Activated naive CD4-positive, alpha-beta T cell (primary cell): Measurements from ENCODE around the gene PDGFD.

Experiments
- DNase-seq, 4 experiments: peaks; one replicate each; lab custom pipeline; 2025; lab: John Stamatoyannopoulos, UW

PDGFD gene

DNA sequence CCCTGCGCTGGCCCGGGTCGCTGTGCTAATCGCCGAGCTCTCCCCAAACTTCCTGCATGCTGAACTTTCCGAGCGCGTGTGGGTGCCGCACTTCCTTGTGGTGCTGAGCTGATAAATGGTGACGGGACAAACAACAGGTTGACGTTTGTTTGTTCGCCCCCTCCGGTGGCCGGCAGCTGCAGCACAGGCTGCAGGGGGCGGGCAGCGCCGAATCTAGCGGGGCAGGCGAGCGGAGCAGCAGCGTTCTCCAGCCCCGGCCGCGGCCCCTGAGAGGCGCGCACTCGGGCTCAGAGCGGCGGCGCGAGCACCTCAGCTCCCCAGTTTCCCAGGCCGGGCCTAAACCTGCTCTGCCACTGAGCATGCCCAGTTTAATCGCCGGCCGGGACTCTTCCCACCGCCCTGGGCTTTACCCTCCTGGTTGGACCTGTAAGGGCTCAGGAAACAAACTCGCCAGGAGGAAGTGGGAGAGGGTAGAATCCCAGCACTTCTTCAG is at the start of gene PDGFD:
TSS of gene PDGFD (minus strand) at position 120 of the 493 bp plus-strand sequence.
- DNase-seq: peak in 1 of 4 experiments; percentile 3

DNA sequence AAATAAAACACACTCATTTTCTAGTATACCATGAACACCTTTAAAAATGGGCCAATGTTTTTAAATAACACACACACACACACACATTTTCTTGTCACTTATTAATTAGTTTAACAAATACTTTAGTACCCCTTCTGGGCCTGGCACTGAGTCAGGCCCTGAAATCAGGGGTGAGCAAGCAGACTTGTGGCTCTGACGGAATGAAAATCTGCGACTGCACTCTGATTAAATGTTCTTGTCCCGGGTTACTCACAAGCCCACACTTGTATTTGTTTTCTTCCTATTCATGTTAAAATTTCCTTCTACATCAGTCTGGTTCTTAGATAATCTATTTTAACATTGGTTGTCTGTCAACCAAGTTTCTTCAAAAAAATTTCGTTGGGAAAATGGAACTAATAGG is 43.0 kb upstream of the PDGFD start:
- no peak for DNase-seq

DNA sequence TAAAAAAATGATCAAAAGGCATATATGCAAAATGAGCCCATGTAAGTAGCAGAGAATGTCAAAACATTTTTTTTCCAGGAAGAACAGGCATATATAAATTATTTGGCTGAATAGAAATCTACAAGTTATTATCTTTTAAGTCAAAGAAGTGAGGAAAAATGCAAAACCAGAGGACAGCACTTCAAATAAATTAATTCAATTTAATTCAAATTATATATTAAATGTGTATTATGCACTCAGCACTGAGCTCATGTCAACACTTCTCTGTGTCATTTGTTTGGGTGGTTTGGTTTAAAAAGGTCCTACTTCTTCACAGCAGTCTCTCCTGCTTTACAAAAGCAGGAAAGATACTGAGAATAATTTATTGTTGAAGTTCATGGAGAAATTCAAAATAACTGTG is 41.9 kb upstream of the PDGFD start:
- no peak for DNase-seq

DNA sequence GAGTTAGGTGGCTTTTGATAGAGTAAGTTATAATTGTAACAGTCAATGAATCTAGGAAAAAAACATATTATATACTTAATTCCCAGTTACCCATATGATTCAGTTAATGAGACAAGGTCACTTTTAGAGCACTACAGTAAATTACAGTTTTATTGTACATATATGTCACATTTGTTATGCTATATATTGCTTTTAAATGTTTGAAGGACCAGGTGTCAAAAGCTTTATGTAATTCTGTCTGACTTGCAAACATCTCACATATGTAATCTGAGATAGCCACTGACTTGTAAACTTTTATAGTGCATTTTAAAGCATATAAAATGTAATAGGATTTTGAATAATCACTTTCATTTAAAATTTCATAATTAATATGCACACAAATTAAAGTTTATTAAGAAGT is 36.7 kb upstream of the PDGFD start:
- no peak for DNase-seq

DNA sequence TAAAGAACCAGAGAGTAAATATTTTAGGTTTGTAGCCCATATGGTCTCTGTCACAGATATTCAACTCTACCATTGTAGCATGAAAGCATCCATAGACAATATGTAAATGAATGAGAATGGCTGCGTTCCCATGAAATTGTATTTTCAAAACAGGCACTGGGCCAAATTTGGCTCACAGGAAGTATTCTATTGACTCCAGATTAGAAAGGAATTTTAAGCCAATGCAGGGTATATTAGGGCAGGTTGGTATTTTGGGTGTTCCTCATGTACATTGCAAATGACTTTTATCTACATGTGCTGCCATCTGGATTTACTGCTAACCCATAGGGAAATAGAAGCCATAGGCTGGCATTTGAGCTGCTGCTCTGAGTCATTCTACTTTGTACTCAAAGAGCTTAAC is 35.1 kb upstream of the PDGFD start:
- no peak for DNase-seq

DNA sequence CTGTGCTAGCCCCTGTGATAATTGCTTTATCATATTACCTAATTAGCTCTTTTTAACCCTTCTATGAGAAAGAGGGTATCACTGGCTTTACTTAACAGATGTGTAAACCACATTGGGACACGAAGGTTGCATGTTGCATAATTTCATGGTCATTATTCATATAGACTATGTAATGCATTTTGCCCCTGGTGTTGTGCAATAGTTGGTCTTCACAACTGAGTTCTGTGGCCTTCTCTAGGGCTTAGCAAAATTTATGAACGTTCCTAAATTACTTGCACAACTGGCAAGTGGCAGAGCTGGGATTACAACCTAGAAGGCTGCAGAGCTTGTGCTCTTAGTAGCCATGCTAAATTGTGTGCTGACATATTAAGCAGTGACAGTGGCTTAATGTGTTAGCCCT is 34.6 kb upstream of the PDGFD start:
- no peak for DNase-seq

DNA sequence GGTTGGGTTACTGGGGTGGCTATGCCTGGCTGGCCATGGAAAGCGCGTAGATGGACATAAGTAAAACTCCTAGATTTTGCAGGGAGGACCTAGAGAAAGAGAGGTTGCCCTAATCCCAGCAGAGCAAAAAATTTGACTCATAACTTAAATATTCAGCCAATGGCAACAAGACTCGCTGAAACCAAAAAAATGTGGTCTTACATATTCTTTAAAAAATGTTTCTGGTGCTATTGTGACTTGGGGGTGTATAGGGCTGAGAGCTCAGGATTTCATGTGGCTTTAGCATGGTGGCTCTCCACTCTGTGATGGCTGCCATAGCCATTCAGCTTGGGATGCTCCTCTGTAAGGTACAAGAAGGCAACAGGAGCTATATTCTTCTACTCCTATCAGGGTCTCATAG is 27.2 kb upstream of the PDGFD start:
- DNase-seq: no peak

DNA sequence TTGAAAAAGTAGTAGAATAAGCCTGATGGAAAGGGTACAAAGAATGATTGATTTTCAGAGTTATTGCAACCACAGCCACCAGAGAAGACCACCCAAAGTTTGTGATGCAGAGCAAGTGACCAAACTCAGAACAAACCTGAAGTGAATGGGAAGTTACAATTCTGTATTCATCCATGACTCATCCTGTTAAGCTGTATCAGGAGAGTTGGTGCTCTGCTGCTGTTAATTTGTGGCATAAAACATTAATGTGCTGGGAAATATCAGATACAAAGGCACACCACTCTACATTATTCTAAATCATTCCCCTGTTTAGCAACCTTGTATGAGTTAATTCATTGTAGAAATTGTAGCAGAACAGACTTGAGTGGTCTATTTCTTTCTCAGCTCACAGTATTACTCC is 19.6 kb upstream of the PDGFD start:
- no peak for DNase-seq

DNA sequence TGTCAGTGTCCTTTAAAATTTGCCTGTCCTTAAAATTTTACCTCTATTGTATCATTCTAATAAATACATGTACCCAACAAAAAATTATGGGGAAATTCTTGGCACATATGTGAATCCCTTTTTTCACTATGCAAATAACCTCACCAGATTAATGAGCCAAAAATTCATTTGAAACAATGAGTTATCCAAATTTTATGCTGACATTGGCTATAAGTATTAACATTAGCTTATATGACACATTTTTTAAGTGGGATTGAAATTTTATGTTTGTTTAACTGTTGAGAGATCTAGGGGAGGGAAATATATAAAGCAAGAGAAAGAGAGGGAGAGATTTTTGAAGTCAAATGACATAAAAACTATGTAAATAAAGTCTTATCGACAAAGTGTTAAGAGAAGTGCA is 11.8 kb upstream of the PDGFD start:
- no peak for DNase-seq

DNA sequence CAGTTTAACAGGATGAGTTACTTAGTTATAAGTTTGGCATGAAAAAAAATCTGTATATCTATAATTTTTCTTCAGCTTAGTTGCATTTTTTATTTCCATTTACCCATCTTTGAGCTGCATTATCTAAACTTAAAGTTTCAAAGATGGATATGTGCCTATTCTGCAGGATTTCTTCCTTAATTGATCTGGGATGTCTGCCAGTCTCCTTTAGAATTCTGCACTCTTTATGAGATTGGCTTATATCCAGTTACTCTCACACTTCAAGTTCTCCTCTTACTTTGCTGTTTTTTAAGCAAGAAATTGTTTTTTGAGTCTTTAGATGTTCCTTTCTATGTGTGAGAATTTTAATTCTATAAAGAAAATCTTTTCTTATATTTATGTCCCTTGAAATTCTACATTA is 5.1 kb upstream of the PDGFD start:
- no peak for DNase-seq

DNA sequence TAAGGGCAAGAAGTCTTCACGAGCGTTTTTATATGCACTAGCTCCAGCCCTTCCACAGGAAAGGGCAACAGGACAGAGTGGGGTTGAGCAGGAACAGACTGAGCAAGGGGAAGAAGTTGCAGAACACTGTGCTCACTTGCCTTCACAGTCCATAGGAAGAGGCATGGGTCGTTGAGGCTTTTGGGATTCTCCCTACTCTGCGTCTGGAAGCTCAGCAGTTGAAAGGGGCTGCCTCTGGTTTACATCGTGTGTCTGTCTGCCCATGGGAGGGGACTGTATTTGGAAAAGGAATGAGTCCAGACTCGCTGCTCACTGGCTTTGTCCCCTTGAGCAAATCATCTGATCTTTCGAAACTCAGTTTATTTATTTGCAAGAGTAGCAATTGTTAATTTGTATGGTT is 1.1 kb upstream of the PDGFD start:
- no peak for DNase-seq

DNA sequence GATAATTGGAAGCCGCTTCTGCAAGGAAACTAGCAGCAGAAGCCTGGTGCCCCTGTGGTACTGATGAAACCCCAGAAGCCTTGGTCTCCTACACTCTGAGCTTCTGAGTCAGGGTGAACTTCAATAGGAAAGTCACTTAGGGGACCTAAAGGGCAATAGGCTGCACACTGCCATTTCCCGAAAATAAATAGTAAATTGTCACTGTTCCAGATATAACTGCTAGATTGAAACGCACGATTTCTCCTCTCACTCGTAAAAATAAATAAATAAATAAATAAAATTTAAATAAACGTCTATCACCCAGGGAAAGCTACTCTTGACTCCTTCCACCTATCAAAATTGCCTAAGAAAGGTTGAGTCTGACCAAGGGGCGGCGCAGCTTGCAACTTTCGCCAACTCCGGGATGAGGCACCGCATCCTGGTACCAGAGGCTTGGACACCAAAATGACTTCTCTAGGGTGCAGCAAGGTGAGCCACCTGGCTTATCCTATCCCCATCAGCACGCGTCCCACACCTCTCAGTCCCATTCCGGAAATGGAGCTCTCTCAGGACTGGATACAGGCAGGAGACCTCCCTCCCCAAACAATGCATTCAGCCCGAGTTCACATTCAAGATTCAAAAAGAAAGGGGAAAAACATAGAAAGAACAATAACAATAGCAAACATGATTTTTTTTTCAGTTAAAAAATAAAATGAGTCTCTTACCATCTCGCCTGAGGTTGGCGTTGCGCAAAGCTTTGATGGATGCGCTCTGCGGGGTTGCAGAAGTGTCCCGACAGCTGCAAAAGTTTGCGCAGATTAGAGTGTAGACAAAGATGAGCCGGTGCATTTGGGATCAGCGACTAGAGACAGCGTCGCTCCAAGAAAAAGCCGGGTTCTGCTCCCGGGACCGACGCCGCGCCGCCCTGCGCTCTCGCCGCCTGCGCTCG is 583 bp downstream of the PDGFD start:
- no peak for DNase-seq

DNA sequence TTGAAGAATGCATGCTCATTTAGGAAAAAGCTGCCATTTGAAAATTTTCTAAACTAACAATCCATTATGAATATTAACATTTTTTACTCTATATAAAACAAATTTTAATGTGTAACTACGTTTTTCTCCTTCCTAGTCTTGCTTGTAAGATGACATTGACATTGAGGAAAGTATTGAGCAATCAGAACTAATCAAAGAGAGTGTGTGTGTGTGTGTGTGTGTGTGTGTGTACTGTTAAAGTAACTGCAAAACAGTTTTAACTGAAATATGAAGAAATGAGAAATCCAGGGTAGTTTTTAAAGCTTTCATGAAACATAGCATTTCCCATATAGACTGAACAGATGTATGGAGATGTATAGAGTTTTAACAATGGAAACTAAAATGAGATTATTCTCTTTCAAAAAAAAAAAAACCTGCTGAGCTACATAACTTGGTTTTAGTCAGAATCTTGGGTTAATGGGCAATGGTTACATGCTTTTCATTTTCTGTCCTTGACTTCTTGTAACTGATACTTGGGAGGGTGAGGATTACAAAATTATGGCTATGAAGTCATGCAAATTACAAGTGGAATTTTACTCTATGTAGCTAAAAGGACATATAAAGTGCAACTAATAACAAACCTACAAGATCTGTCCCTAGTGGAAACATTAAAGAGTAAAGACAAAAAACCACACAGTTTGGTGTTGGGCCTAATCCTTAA is 2.0 kb downstream of the PDGFD start:
- no peak for DNase-seq

DNA sequence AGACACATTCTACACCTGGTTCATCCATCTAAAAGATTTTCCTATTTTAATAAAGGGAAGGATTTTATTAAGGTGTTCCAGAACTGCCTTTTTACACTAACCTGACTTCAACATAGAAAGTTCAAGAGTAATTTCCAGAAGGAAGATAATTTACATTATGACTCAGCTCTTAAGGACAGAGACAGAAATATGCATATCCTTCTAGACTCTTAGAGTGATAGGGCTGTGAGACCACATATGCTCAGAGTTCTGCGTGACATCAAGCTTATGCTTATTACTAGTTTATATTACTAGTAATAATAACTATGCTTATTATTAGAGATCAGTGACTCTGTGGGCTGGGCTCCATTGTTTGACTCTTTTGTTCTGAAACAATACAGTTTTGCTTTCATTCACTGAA is 4.6 kb downstream of the PDGFD start:
- no peak for DNase-seq

DNA sequence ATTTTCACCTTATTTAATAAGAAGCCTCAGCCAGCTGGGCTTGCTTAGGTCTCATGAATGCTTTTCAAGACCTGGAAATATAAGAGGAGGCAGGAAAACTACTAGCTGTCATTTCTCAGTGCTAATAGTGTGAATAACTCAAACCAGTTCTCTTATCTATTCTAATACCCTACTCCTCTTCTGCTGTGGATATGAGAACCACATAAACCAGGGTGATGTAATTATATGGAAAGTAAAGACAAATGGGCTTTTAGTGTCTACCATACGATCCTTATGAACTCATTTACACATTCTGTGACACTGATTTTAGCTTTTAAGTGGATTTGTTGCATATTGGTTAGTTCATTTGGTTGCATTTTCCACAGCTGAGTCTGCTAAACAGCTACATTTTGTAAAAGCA is 8.6 kb downstream of the PDGFD start:
- no peak for DNase-seq

DNA sequence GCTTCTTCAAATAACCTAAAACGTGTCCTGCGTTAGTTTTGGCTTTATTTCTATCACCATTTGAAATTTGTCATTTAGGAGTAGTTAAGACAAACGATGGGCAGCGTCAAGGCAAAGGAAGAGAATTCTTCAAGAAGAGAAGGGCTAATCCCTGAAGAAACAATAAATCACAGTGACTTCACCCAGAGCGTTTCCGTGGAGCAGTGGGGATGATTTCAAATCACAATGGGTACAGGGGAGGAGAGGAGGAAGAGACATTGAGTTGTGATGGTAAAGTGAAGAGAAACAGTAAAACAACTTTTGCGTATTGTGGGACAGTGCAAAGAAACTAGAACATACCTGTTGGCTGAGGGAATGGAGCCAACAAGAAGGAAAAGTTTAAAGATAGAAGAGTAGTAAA is 9.7 kb downstream of the PDGFD start:
- DNase-seq: no peak

DNA sequence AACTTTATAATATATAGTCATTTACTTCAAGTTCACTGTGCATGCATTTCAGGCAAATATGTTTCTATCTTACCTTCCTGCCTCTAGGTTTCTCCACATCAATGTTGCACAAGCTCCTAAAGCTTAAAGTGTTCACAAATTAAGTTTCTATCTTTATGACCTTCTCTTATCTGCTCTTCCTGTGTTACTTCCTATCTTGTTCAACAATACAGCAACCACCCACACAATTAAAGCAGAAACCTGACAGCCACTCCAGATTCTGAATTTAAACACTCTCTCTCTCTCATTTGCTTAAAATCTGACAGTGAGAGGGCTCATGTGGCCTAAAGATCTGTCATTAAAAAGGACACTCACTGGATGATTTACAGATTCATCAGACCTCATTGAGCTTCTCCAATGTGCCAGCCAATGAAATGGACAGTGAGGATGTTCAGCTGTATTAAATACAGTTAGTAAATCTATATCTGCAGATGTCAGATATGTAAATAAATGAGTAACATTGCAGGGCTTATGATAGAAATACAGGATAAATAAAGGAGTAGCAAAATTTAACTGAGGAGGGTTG is 10.9 kb downstream of the PDGFD start:
- no peak for DNase-seq

DNA sequence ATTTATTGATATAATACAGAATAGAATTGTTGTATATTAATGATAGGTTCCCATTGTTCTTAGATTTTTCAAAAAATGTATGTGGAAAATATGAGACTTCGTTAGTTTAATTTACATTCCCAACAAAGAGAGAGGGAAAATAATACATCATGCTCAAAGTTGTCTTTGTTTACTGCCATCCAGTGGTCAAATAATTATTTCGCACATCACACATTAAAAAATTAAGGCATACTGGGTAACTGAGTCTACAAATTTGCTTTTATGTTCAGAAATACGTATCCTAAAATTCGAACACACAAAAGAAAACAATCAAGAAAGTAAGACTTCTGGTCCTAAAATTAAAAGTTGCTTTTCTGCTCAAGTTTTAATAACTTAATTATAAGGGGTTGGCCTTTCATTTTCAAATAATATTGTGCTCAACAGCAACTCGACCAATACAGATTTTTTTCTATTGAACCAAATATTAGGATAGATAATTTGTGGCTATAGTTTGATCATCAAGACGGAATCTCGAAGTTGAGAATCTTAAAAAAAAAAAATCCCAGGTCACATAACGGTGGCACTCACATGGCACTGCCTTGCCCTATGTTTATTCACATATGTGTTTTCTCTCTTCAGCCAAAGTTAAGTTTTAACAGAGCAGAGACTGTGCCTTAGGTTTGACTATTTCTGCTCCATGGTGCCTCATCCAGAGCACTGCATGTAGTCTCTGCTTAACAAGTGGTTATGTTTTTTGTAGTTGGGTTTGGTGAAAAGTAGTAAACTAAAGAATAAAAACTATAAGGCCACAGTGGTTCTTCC is 12.3 kb downstream of the PDGFD start:
- DNase-seq: no peak

DNA sequence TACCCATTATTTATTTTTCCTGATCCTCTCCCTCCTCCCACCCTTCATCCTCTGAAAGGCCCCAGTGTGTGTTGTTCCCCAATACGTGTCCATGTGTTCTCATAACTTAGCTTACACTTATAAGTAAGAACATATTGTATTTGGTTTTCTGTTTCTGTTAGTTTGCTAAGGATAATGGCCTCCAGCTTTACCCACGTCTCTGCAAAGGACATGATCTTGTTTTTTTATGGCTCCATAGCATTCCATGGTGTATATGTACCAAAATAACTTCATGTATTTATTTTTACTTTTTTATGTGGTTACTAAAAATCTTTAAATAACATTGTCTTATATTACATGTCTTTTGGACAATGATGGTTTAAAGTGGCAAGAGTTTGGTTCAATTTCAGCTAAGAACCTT is 15.2 kb downstream of the PDGFD start:
- DNase-seq: no peak

DNA sequence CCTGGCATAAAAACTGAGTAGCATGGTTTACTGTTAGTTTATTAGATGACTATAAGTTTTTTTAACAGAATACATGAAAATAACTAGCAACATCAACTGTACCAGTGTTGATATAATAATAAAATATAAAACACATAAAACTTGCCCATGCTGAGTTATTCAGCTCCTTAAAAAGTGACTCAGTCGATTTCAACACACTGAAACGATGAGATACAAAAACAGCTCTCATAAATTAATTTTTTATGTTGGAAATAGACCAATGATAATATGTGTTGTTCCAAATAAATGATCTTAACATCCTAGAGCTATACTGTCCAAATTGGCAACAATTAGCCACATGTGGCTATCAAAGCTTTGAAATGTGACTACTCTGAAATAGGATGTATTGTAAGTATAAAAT is 15.9 kb downstream of the PDGFD start:
- DNase-seq: no peak

DNA sequence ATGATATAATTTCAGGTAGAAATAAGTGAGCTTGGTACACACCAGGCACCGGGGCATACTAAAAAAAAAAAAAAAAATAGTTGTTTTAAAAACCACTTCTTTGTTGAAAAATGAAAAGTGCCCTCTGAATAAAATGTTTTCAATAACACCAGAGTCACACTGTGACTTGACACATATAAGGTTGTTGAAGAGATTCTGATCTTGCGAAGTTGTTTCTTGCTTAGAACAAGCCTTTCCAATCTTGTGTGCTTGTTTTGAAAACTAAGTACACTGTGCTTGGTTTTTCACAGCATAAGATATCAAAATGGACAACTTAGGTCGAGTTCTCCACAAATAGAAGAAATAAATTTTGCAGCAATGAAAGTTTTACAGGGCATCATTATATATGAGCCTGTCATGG is 17.0 kb downstream of the PDGFD start:
- DNase-seq: no peak

DNA sequence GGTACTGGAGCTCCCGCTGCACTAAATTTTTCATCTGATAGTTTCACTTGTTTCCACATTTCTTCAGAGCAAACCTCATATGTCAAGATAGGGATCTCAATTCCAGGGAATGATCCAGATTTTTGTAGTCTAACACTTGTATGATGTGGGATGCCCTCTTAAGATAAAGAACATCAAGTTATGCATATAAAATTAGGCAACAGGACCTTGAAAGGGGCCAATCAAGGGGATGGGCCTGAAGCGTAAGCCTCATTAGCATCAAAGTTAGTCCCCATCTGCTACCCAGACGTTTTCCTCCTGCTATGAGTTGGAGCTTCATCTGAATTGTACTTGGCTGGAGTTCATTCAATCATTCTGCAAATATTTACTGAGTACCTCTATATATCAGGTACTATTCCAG is 17.5 kb downstream of the PDGFD start:
- DNase-seq: no peak
